ENCODE measurements around the gene CFAP126.
A peak's percentile ranks its signal among the peaks of the same experiment; 100 is the strongest.
"Not testable (repeated sequence)": the region's sequence is repeated elsewhere in the genome, so short reads cannot be mapped to it uniquely, and the experiment has no call there.

The CFAP126 gene

GRCh38 chr1:161382214-161383019 is 14.7 kb upstream of the CFAP126 start:
- DNase-seq (ENCODE audit: insufficient read length, low spot score), result peak; percentile 23
- FAIRE-seq, result peak; percentile 85

- DNase-seq (ENCODE audit: insufficient read length, low spot score), result no peak
- FAIRE-seq, result no peak
Observed at GRCh38 chr1:161381707-161382106, 14.0 kb upstream of the CFAP126 start.

- DNase-seq (ENCODE audit: insufficient read length, low spot score) (no peak), FAIRE-seq (no peak)
Observed at GRCh38 chr1:161379071-161379470, 11.4 kb upstream of the CFAP126 start.

- no peak for FAIRE-seq
- no peak for DNase-seq (ENCODE audit: insufficient read length, low spot score)
Observed at GRCh38 chr1:161378014-161378413, 10.3 kb upstream of the CFAP126 start.

GRCh38 chr1:161374373-161374772 is 6.7 kb upstream of the CFAP126 start:
- DNase-seq (ENCODE audit: insufficient read length, low spot score) (no peak), FAIRE-seq (no peak)

- DNase-seq (ENCODE audit: insufficient read length, low spot score) (no peak), FAIRE-seq (no peak)
Observed at GRCh38 chr1:161373442-161373841, 5.8 kb upstream of the CFAP126 start.

GRCh38 chr1:161365207-161365606 is 2.5 kb downstream of the CFAP126 start:
- no peak for FAIRE-seq
- no peak for DNase-seq (ENCODE audit: insufficient read length, low spot score)

GRCh38 chr1:161364332-161364731 is 3.3 kb downstream of the CFAP126 start:
- FAIRE-seq (no peak), DNase-seq (ENCODE audit: insufficient read length, low spot score) (no peak)

- FAIRE-seq, result no peak
Observed at GRCh38 chr1:161359291-161359690, 8.4 kb downstream of the CFAP126 start.

GRCh38 chr1:161357073-161357472 is 10.6 kb downstream of the CFAP126 start:
- DNase-seq (ENCODE audit: insufficient read length, low spot score) (no peak), FAIRE-seq (no peak)

More at GRCh38 chr1:161359291-161359690, 8.4 kb downstream of the CFAP126 start:
- no peak for DNase-seq (ENCODE audit: insufficient read length, low spot score)

- no peak for FAIRE-seq
- DNase-seq (ENCODE audit: insufficient read length, low spot score), result no peak
Observed at GRCh38 chr1:161351482-161351881, 16.2 kb downstream of the CFAP126 start.

GRCh38 chr1:161350671-161351070 is 17.0 kb downstream of the CFAP126 start:
- FAIRE-seq (no peak), DNase-seq (ENCODE audit: insufficient read length, low spot score) (no peak)

- FAIRE-seq, result no peak
Observed at GRCh38 chr1:161342821-161343220, 24.9 kb downstream of the CFAP126 start.

GRCh38 chr1:161342177-161342576 is 25.5 kb downstream of the CFAP126 start:
- DNase-seq (ENCODE audit: insufficient read length, low spot score) (no peak), FAIRE-seq (no peak)

More at GRCh38 chr1:161342821-161343220, 24.9 kb downstream of the CFAP126 start:
- no peak for DNase-seq (ENCODE audit: insufficient read length, low spot score)

- DNase-seq (ENCODE audit: insufficient read length, low spot score) (no peak), FAIRE-seq (no peak)
Observed at GRCh38 chr1:161335796-161336195, 31.9 kb downstream of the CFAP126 start.

GRCh38 chr1:161333166-161333565 is 34.5 kb downstream of the CFAP126 start:
- no peak for DNase-seq (ENCODE audit: insufficient read length, low spot score)
- no peak for FAIRE-seq

GRCh38 chr1:161330346-161330745 is 37.3 kb downstream of the CFAP126 start:
- FAIRE-seq (no peak), DNase-seq (ENCODE audit: insufficient read length, low spot score) (no peak)

GRCh38 chr1:161324020-161324419 is 43.7 kb downstream of the CFAP126 start:
- DNase-seq (ENCODE audit: insufficient read length, low spot score) (no peak), FAIRE-seq (no peak)

- FAIRE-seq; DNase-seq (ENCODE audit: insufficient read length, low spot score): not testable (repeated sequence)
Observed at GRCh38 chr1:161315841-161316674, 51.6 kb downstream of the CFAP126 start.

Measured in GM19239 (cell line).